ENCODE measurements around the gene CTDSPL.

Gene CTDSPL

GRCh38 chr3:37863949-37864822 is 2.5 kb downstream of the CTDSPL start:
- Histone ChIP-seq H3K4me1 (ENCODE audit: control insufficient read depth, insufficient read depth, low read length) (peaks cover 4% of the 10 kb centered on the region; the same call in 1 of the 2 replicates), H3K27ac (ENCODE audit: extremely low read depth, low read depth, low read length) (no peak overlapping the region), H3K9me3 (ENCODE audit: control insufficient read depth, insufficient read depth, low read depth, low read length) (no peaks in the 10 kb centered on the region), H3K36me3 (ENCODE audit: control insufficient read depth in 2 of 2, insufficient read depth in 1 of 2, low read length in 2 of 2) (no peaks in the 10 kb centered on the region), H3K4me3 (ENCODE audit: low read depth, low read length) (no peak overlapping the region)
- CTCF ChIA-PET = interaction anchor here (0.9 to 1.1 kb wide), 2 partner anchors 9 to 103 kb away, joined by 3 to 5 read pairs; no protein-coding TSS in a partner anchor
- POLR2A ChIA-PET = no interaction called here
- no peak for TF ChIP-seq ZNF76 (tag by site-specific recombination; IDR thresholded peaks at IDR 0.05; ENCODE audit: borderline replicate concordance, low read depth)
- TF ChIP-seq ZSCAN4 (tag by site-specific recombination; IDR thresholded peaks at IDR 0.05) = no peak
- TF ChIP-seq ZNF280D (tag by site-specific recombination; IDR thresholded peaks at IDR 0.05) = no peak
- TF ChIP-seq ZXDB (tag by site-specific recombination; IDR thresholded peaks at IDR 0.05) = no peak
- no peak for TF ChIP-seq ZFP3 (tag by site-specific recombination; IDR thresholded peaks at IDR 0.05; ENCODE audit: low read depth)
- TF ChIP-seq GLIS1 (tag by site-specific recombination; IDR thresholded peaks at IDR 0.05) = peak; percentile 54
- TF ChIP-seq ZNF768 (tag by site-specific recombination; IDR thresholded peaks at IDR 0.05) = no peak
- TF ChIP-seq ZIC2 (tag by site-specific recombination; IDR thresholded peaks at IDR 0.05) = no peak
- TF ChIP-seq REPIN1 (tag by site-specific recombination; IDR thresholded peaks at IDR 0.05; ENCODE audit: low read depth) = no peak
- no peak for TF ChIP-seq ZNF174 (tag by site-specific recombination; IDR thresholded peaks at IDR 0.05)
- no peak for TF ChIP-seq ZNF121 (tag by site-specific recombination; IDR thresholded peaks at IDR 0.05)
- TF ChIP-seq ZNF391 (tag by site-specific recombination; IDR thresholded peaks at IDR 0.05; ENCODE audit: borderline replicate concordance, low read depth) = no peak
- TF ChIP-seq ZNF37A (tag by site-specific recombination; IDR thresholded peaks at IDR 0.05) = no peak
- TF ChIP-seq ZBTB20 (tag by site-specific recombination; IDR thresholded peaks at IDR 0.05) = peak; percentile 21; the same call in 1 of the 2 replicates
- TF ChIP-seq ZNF521 (tag by site-specific recombination; IDR thresholded peaks at IDR 0.05) = no peak
- TF ChIP-seq PRDM2 (tag by site-specific recombination; IDR thresholded peaks at IDR 0.05; ENCODE audit: borderline replicate concordance) = no peak
- TF ChIP-seq ZNF677 (tag by site-specific recombination; IDR thresholded peaks at IDR 0.05) = no peak
- no peak for TF ChIP-seq ZFP37 (tag by site-specific recombination; IDR thresholded peaks at IDR 0.05)
- TF ChIP-seq ZNF600 (tag by site-specific recombination; IDR thresholded peaks at IDR 0.05) = no peak; the same call in 1 of the 2 replicates
- no peak for TF ChIP-seq GLI4 (tag by site-specific recombination; IDR thresholded peaks at IDR 0.05)
- TF ChIP-seq ZNF530 (tag by site-specific recombination; IDR thresholded peaks at IDR 0.05; ENCODE audit: low read depth) = no peak
- TF ChIP-seq ZFHX2 (tag by site-specific recombination; conservative IDR thresholded peaks at IDR 0.05) = no peak
- no peak for TF ChIP-seq ZNF140 (tag by site-specific recombination; IDR thresholded peaks at IDR 0.05)
- TF ChIP-seq KLF10 (tag by site-specific recombination; IDR thresholded peaks at IDR 0.05) = 0 out of 2 replicates have a peak, but pooled peaks have one; percentile 16
- no peak for TF ChIP-seq IKZF3 (tag by site-specific recombination; IDR thresholded peaks at IDR 0.05)
- peak; percentile 80 for TF ChIP-seq ZSCAN16 (tag by site-specific recombination; IDR thresholded peaks at IDR 0.05)
- no peak for TF ChIP-seq ZNF548 (tag by site-specific recombination; IDR thresholded peaks at IDR 0.05)
- no peak for TF ChIP-seq PBX3 (CRISPR knock-in tag; IDR thresholded peaks at IDR 0.05)
